ENCODE results near the gene ADAMTS15. TPM values are rescaled to one million over a fixed set of nuclear protein-coding genes. Genes with fewer than 3 reads are reported as not detected.
"Not testable (repeated sequence)": the region's sequence is repeated elsewhere in the genome, so short reads cannot be mapped to it uniquely, and the experiment has no call there.

The ADAMTS15 gene
- total RNA-seq, 1 donor from 2014 or later = 1.8 TPM

DNA sequence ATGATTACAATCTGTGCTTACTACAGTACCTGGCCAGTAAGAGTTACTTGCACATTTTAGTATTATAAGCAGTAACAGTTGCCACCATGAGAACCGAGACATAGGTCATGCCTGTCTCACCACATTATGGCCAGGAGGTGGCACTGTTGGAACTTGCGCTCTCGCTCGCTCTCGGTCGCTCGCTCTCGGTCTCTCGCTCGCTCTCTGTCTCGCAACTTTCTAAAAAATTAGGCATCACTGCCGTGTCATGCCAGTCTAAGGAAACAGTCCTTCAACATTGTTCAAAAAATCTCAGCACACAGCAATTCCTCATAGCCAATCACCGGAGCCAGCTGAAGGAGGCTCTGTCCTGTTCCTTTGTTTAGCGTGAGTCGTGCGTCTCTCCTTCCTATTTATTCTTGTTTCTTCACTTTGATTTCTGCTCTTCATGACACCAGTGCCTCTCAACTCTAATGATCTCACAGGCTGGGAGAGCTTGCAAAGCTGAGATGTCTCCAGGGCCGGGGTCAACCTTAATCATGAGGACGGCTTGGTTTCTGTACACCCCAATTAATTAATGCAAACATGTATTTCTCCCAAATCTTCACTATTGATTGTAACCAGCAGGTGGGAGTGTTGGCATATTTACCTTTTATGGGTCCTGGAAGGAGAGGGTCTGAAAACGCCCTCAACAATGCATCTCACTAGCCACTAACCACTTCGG lies 13.8 kb upstream of the ADAMTS15 start:
- DNase-seq (ENCODE audit: low read depth) = peak; percentile 90

DNA sequence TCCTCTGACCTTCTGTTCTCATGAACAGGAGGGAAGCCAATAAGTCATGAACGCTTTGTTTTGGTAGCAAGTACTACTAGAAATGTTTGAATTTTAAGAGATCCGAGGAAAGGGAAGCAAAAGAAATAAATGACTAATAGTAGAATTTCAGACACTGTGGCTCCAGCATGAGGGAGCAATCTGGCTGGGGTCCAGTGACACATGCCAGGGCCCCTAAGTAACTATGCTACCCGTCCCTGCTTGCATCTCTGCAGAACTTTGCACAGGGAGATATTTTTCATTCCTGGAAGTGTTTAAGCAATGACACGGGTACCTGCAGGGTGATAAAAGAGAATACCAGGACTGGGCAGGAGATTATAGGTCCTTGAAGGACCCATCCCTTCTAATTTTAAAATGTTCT lies 12.8 kb upstream of the ADAMTS15 start:
- no peak for DNase-seq (ENCODE audit: low read depth)

DNA sequence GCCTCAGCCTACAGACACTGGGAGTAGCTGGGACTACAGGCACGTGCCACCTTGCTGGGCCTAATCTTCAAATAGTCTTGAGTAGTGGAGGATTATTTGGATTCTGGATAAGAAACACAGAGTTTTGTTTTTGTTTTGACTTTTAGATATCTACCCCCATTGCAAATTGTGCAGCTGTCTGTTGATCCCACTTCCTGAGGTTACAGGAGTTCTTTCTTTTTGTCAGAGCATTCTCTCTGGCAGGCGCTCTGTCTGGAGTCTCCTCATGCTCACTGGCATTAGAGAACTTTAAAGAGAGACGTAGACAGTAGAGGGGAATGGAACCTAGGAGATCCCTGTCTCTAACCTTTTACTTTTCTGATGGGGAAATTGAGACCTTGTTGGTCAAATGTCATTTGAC lies 12.3 kb upstream of the ADAMTS15 start:
- peak; percentile 62 for DNase-seq (ENCODE audit: low read depth)

DNA sequence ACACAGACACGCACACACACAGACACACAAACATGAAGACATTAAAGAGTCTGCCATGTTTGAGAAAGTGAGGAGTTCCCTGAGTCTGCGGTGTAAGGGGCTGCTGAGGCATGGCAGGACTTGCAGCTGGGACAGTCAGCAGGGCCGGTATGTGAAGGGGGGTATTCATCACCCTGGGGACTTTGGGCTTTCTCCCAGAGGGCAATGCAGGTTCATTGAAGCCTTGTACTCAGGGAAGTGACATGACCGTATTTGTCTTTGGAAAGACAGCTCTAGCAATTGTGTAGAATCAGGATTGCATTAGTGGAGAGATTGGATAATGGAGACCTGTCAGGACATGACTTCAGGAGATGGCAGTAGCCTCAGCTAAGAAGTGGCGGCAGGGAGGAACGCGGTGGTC lies 10.6 kb upstream of the ADAMTS15 start:
- DNase-seq (ENCODE audit: low read depth) = no peak

DNA sequence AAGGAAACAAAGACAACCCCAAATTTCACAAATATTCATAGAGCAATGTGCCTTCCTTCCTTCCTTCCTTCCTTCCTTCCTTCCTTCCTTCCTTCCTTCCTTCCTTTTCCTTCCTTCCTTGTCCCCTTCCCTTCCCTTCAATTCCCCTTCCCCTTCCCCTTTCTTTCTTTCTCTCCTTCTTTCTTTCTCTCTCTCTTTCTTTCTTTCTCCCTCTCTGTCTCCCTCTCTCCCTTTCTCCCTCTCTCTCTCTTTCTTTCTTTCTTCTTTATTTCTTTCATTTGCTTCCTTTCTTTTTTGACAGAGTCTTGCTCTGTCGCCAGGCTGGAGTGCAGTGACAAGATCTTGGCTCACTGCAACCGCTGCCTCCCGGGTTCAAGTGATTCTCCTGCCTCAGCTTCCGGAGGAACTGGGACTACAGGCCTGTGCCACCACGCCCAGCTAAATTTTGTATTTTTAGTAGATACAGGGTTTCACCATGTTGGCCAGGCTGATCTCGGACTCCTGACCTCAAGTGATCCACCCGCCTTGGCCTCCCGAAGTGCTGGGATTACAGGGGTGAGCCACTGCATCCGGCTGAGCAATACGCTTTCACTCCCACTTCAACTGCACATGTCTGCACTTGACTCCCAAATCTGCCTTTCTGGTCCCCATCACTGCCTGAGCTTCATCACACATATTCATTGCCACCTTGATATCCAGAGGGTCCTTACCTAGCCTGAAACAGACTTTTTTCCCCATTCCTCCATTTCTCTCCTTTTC lies 9.9 kb upstream of the ADAMTS15 start:
- not testable (repeated sequence) for DNase-seq (ENCODE audit: low read depth)

DNA sequence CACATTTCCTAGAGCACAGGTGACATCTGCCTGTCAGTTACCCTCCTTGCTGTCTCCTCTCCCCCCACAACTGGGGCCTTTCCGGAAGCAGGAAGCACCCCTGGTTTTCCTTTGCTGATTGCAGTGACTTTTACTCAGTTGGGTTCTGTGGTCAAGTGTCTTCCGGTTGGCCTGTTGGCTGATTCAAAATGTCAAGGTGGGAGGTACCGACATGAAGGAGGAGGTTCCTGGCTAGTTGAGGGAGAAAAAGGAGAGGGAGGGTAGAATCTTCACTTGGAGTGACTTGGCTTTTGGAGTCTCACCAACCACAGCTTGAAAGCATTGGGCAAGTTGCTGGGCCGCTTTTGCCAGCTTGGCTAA lies 9.3 kb upstream of the ADAMTS15 start:
- DNase-seq (ENCODE audit: low read depth) = no peak

DNA sequence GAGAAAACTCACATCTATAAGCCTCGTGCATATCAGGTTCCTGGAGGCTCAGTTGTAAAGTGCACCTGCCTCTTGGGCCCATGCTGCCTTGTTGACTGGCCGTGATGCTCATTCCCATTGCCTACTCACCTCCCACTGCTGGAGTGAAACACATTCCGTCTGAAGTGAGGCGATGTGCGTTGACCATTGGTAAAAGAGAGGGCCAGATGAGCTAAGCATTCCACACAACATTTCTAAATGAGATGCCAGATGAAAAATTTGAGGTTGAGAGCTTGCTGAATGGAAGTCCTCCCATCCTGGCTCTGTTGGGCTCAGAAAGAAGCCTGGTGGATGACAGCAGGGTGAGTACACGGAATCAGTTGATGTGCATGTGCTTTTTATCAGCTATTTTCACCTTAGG lies 8.6 kb upstream of the ADAMTS15 start:
- DNase-seq (ENCODE audit: low read depth) = no peak

DNA sequence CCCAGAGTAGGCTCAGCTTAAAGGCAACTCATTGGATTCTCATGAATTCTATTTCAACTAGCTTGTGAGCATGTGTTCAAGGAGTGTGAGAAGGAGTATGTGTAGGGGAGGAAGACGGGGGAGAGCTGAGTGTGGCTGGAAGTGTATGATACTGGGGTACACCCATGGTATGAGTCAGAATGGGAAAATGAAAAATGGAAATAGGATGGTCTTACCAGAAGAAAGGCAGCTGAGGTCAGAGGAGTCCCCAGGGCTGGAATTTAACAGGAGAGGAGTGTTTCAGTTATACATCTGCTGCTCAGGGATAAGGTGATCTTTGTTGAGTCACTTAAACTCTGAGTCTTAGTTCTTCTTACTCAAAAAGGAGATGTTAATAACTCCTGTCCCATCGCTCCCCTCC lies 6.7 kb upstream of the ADAMTS15 start:
- DNase-seq (ENCODE audit: low read depth) = no peak

DNA sequence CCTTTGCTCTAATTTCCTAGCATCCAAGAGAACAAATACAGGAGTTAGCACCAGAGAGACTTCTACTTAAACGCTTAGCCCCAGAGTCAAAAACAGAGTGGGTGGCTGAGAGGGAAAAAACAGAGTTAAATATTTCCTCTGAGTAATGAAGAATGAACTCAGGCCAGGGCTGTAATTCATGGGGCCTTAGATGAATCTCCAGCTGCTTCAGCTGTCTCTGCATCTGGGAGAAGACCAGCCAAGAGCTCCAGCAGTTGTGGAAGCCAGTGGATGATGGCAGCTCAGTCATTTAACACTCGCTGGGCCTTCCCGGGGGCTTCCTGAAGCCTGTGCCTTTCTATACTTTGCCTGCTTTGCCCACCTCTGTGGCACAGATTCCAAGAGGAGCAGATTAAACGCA lies 5.7 kb upstream of the ADAMTS15 start:
- DNase-seq (ENCODE audit: low read depth) = peak; percentile 84

DNA sequence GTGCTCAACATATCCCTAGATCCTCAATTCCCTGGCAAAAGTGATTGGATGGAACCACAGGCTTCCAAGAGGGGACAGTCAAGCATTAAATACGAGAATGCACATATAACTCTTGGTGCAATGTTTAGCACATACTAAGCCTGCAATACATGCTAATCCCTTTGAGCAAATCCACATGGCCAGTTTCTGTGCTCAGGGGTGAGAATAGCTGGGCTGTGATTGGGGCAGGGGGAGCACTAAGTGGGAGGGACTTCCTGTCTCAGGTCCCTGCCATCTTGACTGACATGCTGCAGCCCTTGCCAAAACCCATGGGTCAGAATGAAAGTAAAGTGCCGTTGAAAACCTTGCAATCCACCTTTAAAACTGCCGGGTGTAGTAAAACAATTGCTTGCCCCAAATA lies 2.7 kb upstream of the ADAMTS15 start:
- no peak for DNase-seq (ENCODE audit: low read depth)

DNA sequence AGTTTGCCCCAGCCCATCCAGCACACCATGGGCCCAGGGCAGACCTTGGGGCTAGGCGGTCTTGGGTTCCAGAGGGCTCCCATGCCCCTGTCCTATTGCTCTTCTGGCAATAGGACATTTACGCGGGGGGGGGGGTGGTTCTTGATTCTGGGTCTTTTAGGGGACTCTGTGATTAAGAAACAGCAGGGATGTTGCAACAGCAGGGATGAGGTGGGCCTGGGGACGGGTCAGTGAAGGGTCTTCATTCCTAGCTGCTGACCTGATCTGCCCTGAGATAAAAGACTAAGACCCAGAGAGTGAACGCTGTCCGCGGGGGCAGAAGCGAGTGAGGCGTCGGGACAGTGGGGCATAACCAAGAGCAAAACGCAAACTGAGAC lies 418 bp upstream of the ADAMTS15 start:
- no peak for DNase-seq (ENCODE audit: low read depth)

DNA sequence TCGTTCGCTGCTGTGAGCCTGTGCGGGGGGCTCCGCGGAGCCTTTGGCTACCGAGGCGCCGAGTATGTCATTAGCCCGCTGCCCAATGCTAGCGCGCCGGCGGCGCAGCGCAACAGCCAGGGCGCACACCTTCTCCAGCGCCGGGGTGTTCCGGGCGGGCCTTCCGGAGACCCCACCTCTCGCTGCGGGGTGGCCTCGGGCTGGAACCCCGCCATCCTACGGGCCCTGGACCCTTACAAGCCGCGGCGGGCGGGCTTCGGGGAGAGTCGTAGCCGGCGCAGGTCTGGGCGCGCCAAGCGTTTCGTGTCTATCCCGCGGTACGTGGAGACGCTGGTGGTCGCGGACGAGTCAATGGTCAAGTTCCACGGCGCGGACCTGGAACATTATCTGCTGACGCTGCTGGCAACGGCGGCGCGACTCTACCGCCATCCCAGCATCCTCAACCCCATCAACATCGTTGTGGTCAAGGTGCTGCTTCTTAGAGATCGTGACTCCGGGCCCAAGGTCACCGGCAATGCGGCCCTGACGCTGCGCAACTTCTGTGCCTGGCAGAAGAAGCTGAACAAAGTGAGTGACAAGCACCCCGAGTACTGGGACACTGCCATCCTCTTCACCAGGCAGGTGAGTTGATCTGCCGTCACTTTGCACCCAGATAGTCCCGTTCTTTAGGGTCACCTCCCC lies 1.0 kb downstream of the ADAMTS15 start:
- DNase-seq (ENCODE audit: low read depth) = no peak

DNA sequence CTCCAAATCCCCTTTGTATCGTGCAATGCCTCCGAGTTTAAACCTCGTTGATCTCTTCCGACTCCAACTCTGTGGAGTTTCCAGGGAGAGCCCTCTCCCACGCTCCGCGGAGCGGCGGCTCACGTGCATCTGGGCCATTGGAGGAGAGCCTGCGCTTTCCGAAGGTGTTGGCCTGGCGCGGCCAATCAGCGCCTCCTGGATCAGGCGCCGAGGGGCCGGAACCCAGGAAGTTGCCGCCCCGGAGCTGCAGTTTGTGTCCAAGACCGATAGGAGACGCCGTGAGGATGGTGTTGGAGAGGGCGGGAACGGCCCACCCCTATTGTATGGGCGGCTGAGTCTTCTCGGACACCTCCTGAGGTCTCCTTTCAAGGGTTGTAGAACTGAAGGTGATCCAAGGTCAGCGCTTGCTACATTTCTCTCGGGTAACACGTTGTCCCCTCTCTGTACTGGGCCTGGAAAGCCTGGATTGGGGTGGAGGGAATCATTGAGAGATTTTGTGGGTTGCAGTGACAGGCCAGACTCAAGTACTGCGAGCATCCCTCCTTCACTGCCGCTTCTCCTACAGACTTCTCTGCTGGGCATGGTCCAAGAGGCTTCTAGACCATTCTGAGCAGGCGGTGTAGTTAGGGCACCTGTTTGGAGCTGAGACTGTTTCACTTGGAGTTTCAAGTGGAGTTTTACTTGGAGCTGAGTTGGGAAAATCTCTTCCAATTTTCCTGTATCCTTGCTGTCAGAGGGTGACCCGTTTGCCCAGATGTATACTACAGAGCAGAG lies 1.7 kb downstream of the ADAMTS15 start:
- DNase-seq (ENCODE audit: low read depth) = no peak

DNA sequence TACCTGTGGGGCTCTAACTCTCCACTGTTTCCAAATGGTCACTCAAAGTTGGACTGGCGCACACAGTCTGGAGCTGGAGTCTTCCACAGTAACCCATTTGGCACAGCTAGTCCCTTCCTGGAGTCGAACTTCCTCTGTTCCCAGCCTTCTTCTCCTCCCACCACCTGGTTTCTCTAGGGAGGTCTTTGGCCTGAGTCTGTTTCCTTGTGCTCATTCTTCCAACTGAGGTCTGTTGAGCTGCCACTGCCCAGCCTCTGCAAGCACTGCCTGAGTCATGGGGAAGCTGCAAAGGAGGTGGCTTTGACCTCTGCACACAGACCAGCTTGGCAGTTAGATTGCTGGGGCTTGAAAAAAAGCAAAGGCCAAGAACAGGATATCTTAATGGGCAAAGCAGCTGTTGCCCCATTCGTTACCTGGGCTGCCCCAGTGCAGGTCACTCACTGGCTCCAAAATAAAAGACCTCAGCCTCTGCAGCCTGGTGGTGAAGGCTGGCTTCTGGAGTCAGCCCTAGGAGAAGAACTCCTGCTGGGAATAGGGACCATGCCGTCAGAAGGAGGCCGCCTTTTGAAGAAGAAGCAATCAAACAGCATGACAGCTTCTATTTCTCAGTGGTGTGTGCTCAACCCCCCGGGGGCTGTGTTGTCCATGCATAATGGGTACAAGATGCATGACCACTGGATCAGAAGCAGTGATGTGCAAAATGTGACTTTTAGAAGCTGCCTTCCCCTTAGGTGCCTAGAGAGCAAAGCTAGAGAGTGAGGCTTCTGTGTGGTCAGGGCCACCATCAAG lies 3.0 kb downstream of the ADAMTS15 start:
- DNase-seq (ENCODE audit: low read depth) = no peak

DNA sequence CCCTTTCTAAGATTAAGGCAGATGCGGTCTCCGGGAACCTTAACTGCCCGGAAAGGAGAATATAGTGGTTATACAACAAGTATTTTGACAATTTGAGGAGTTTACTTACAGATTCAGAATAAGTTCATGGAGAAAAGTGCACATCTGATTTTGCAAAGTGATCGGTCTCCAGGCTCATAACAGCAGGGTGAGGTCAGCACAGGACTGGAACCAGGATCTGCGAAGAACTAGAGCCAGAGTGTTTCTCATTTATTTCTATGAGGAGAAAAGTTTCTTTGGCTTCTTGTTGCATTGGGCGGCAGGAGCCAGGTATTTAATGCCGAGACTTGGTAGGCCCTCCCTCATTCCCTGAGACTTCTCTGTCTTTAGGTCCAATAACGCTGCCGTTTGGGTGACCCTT lies 3.7 kb downstream of the ADAMTS15 start:
- no peak for DNase-seq (ENCODE audit: low read depth)

DNA sequence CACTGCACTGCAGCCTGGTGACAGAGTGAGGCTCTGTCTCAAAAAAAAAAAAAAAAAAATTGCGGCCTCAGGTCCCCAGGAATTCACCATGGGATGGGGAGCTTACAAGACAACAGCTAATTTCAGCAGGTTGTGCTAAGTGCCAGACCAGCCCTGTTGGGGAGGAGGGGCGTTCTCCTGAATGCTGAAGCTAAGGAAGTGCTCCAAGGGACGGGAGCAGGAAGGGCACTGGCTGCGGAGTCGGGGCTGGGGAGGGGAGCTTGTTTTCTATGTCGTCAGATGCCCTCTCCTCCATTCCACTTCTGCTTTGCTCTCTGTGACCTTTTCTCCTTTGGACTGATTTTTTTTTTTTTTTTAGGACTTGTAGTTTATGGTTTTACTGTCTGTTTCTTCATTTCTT lies 4.5 kb downstream of the ADAMTS15 start:
- DNase-seq (ENCODE audit: low read depth) = no peak

DNA sequence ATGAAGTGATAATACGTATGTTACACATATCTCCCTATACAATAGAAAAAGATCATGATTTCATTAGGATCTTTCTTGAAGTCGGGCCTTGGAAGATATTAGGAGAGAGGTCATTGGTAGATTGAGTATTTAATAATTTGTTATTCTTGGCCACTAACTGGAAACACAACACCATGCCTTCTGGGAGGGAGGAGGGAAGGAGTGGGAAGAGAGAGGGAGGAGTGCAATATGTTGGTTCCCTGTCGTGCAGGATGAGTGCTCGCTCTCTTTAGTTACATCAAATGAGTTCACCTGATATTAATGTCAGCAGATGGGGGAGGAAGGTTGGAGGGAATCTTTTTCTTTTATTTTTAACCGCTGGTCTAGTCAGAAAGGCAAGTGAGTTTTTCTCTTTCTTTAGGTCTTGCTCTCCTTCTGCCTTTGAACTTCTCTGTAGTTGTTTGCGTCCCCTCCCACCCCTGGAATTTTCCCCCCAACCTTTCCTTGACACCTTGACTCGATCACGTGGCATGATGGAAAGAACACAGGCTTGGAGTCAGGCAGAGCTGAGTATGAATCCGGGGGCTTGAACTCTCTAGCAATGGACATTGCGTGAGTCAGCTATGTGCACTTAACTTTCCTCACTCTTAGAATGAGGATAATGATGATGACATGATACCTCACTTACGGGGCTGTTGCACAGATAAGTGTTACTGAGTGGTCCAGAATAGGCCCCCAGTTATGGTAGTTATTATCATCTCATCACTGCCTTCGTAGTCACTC lies 6.2 kb downstream of the ADAMTS15 start:
- DNase-seq (ENCODE audit: low read depth) = no peak

DNA sequence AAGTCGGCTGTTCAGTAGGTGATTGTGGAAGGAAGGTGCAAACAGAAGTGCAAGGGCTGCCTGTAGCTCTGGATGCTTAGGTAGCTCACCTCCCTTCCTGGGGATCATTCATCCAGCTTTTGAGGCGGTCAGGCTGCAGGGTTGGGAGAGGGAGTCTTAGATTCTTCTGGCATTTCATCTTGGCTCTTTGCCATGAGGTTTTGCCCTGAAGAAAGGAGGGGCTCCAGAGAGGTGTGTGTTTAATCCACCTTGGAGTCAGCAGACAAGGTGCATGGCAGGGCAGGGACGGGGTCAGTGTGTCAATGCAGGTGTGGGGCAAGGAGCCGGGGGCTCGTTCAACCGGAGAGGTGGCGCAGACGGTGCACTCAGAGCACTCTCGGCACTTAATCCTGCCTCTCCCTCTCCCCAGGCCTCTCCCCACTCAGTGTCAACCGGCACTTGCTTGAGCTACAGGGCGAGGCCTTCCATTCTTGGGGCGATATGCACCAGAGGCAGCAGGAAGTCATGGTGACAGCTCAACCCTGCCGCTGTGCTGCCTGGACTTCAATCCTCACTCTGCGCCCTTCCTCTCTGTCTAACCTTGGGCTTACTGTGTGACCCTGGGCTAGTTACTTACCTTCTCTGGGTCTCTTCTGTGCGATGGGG lies 7.2 kb downstream of the ADAMTS15 start:
- DNase-seq (ENCODE audit: low read depth) = no peak

DNA sequence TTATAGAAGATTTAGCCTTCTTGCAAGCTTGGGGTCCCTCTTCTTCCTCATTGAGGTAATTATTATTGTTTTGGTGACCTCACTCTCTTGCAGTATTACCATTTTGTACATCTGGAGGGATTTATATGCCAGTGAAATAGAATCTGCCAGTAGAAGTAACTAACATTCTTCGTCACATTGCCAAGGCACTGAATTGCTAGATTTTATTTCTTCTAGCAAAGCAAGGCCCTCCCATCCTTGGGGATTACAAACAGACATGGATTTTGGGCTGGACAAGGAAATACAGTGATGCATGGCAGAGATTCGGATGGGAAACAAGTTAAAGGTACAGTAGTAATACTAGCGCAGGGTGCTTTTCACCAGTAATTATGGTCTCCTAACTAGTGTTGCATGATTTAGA lies 7.8 kb downstream of the ADAMTS15 start:
- DNase-seq (ENCODE audit: low read depth) = no peak
